GM21381 (cell line): ENCODE measurements around the gene CCDC68.

ENCODE experiments used
- ATAC-seq: cut with Tn5 transposase; IDR thresholded peaks from one replicate; pipeline ENCODE4 v1.9.1; 2021; ENCODE audit warnings: mild to moderate bottlenecking, moderate library complexity; ENCODE audit not compliant: unreplicated experiment

The CCDC68 gene

DNA sequence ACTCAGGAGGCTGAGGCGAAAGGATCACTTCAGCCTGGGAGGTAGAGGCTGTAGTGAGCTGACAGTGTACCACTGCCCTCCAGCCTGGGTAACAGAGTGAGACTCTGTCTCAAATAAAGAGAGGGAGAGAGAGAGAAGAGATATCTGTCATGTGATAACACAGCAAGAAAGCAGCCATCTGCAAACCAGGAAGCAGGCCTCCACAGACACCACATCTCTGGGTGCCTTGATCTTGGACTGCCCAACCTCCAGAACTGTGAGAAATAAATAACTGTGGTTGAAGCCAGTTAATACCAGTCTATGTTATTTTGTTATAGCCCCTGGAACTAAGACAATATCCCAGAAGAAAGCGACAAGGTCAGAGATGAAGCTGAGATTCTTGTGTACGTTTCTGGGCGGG lies 2.6 kb upstream of the CCDC68 start:
- ATAC-seq, result no peak

DNA sequence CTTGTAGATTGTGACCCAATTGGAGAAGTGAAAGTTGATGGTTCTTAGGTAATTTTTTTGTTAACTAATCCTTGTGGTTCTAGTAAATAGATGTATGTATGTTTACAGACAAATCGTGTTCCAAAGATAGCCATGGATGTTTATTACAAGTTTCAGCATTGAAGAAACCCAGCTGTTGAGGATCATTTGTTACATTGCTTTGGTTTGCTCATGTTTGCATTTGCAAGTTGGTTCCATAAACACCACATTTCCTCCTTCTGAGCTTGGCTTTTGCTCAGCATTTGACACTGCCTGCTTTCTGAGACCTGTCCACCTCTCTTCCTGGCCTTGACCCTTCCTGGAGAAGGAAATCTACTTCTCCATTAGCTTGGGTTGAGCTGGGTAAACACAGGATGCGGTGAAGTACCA lies 1.8 kb upstream of the CCDC68 start:
- no peak for ATAC-seq

GRCh38 chr18:54960197-54960596 lies 936 bp upstream of the CCDC68 start:
- no peak for ATAC-seq

- no peak for ATAC-seq
These were observed 1.3 kb downstream of the CCDC68 start for GRCh38 chr18:54957996-54958395.

- ATAC-seq, result no peak
These were observed 1.9 kb downstream of the CCDC68 start for GRCh38 chr18:54957296-54957832.

- ATAC-seq, result no peak
These were observed 2.8 kb downstream of the CCDC68 start for GRCh38 chr18:54956506-54956905.

DNA sequence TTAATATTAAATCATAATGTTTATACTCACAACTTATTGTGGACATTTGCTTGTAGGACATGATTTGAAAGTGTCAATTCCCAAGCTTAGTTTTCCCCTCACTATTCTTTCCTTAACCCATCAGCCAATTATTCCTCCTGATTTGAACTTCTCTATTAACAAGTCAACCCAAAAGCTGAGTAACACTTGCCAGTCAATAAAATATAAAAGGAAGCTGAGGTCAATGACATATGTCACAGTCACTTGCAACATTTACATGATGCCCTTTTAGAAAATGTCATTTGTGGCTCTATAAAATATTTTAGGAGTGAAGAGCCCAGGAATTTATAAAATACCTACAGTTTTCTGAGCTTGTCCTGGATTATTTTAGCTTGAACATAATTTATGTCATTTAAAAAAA lies 7.2 kb downstream of the CCDC68 start:
- no peak for ATAC-seq

DNA sequence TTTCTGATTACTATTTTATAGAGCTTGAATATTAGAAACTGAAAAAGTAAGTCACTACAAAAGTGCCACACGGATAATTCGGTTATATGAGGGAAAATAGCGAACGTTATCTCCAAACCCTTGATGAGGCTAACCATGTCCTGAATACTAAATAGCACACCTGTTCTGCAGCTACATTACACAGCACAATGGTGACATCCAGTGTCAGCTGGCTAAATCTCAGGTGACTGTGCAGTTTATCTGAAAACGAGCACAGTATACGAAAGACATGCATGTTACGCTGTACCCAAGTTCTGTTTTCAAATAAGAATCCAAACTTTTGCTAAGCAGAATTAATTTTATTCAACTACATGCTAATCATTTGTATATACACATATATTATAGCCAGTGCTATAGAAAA lies 9.0 kb downstream of the CCDC68 start:
- ATAC-seq, result no peak

- no peak for ATAC-seq
These were observed 9.7 kb downstream of the CCDC68 start for GRCh38 chr18:54949588-54949987.

- ATAC-seq, result no peak
These were observed 10.9 kb downstream of the CCDC68 start for GRCh38 chr18:54948350-54948837.

- no peak for ATAC-seq
These were observed 12.2 kb downstream of the CCDC68 start for GRCh38 chr18:54947091-54947490.

DNA sequence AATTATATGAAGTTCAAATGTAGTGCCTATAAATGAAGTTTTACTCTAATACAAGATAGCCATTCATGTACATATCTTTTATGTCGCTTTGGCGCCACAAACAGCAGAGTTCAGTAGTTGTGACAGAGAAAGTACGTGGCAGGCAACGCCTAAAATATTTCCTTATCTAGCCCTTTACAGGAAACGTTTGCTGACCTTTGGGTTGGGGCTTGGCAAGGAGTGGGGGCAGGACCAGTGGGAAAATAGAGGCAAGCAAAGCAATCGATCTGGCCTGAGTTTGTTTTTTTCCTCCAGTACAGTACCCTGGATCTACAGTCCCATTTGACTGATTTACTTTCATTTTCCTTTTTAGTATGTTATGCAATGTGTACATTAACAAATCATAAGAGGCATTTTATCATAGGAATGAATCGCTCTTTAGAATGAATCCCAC lies 13.1 kb downstream of the CCDC68 start:
- peak; percentile 84 for ATAC-seq

- ATAC-seq, result no peak
These were observed 13.6 kb downstream of the CCDC68 start for GRCh38 chr18:54945576-54946125.

- ATAC-seq, result no peak
These were observed 16.7 kb downstream of the CCDC68 start for GRCh38 chr18:54942569-54942968.

GRCh38 chr18:54942144-54942543 lies 17.1 kb downstream of the CCDC68 start:
- ATAC-seq, result no peak

DNA sequence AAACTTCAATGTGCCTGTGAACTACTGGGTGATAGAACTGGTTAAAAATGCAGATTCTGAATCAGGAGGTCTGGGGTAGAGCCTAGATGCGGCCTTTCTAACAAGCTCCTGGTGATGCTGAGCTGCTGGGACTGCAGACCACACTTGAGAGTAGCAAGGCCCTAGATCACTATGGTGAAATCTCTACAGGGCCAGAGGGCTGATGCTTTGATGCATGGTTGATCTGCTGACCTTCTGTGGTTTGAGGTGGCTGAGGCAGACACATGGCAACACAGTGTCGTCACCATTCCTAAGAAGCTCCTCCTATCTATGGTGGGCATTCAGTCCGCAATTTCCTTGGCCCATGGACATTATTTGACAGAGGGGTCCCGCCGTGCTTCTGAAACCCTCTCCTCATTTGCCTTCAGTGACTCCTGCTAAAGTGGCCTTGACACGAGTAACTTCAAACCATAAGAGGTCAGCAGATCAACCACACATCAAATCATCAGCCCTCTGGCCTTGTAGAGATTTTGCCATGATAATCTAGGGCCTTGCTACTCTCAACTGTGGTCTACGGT lies 19.8 kb downstream of the CCDC68 start:
- ATAC-seq, result no peak

DNA sequence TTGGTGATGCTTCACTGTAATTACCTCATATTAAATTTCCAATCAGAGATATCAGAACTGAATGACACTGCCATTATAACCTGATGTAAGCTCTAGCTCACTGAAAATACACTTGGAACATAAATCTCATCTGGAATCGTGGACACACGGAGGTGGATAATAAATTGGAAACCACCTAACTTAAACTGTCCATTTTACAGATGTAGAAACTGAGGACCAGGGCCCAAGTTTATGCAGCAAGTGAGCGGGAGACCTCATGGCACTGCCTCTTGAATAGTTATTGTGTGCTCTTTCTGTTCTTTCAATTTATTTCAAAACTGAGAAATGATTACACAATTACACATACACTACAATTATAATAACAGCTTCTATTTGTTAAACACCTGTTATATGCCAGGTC lies 20.8 kb downstream of the CCDC68 start:
- no peak for ATAC-seq

DNA sequence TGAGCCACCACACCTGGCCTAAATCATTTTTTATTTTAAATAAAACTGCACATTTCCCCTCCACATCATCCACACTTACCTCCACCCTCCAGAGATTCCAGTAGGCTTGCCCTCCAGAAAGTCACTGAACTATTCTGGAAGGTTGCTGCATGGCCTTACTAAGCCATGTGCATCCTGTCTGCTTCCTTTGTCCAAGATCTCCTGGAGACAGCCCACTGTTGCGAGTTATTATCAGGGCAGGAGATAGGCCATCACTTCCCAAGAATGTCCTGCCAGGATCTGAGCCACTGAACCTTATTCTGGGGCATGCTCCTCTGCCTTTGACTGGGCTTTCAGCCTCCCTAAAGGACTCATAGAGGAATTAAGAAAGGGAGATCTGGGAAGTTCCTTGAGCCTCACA lies 26.8 kb downstream of the CCDC68 start:
- ATAC-seq, result no peak

GRCh38 chr18:54931152-54931551 lies 28.1 kb downstream of the CCDC68 start:
- ATAC-seq, result no peak

GRCh38 chr18:54928236-54928635 lies 31.0 kb downstream of the CCDC68 start:
- no peak for ATAC-seq

DNA sequence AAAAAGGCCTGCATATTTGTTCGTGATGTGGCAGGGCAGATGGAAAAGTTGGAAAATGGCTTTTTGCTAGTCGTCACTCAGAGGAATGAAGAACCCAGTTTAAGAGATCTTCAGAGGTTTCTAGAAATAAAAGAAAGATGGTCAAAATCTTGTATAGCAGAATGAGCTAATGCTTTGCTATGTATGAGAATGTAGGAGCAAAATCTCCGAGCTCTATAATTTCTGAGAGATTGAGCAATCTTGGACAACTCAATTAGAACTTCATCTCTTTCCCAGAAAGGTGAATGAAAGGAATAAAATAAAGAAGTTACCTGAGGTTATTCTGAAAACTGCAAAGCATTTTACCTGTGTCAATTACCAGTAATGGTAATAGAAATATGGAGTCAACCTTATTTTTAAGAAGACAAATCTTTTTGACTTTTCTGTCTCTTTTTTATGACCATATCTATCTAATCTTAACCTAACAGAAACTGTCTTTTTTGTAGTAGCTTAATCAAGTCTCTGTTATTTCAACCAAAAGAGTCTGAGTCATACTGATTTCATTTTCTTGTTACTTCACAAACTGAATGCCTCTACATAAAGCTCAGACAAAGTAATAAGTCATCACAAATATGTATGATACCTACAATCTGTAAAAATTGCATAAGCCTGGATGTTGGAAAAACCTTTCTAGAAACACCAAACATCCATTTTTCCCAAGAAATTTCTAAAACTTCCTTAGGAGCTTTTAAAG lies 32.5 kb downstream of the CCDC68 start:
- ATAC-seq, result no peak

DNA sequence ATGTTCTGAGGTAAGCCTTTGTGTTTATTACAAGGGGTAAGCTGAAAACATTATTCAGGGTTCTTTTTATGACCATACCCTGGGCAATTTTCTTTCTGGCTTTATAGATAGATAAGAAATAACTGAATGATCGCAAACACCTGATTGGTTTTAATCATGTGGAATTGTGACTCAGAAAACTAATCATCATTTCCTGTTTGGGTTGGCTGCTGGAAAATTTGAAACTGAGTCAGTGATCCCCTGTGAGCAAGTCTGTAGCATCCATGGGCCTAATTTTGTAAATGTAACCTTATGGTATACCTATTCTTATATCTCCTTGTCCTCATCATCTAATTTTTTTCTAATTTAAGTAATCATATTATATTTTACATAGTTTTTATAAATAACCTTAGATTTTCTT lies 34.3 kb downstream of the CCDC68 start:
- ATAC-seq, result no peak
